Measurements from ENCODE around the gene PDE6B.

PDE6B gene

GRCh38 chr4:708631-708933 lies 83.2 kb downstream of the PDE6B start:
- DNase-seq: no peak

DNA sequence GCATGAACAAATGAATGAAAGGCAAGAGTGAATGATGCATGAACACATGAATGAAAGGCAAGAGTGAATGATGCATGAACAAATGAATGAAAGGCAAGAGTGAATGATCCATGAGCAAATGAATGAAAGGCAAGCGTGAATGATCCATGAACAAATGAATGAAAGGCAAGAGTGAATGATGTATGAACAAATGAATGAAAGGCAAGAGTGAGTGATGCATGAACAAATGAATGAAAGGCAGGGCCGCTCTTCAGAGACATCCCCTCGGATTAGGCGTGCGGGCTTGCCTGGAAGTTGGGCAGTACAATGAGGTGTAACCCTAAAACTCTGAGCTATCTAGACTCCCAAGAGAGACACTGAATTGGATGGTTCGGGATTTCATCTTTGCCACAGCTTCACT lies 84.0 kb downstream of the PDE6B start:
- no peak for DNase-seq

DNA sequence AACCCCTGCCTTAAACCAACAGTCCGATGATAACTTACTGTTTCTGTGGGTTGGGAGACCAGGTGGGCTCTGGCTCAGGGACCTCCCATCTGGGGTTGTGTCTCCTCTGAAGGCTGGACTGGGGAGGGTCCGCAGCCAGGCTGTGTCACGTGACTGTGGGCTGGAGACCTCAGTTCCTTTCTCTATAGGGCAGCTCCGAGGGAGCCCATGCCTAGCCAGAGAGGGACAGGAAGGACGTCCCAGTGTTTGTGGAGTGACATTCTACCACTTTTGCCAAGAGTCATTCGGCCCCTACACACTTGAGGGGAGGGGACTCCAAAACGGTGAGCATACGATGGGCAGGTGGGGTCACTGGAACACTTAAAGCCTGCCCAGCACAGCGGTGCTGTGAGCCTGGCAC lies 84.7 kb downstream of the PDE6B start:
- DNase-seq: no peak

- no peak for DNase-seq
These were observed 85.5 kb downstream of the PDE6B start for GRCh38 chr4:710916-711315.

DNA sequence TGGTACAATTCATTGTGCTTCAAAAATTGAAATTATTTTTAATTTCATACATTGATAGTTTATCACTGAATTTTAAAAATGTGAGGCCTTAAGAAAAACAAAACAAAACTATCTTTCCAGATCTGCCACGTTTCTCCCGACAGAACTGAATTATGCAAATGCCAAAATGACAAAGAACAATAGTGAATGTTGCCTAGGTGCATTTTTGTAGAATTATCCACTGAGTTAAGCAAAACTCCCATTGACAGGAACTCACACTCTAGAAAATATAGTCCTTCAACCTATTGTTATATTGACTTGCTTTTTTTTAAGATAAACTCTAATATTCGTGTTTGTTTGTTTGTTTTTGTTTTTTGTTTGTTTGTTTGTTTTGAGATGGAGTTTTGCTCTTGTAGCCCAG lies 86.7 kb downstream of the PDE6B start:
- DNase-seq: no peak

GRCh38 chr4:712916-713632 lies 87.7 kb downstream of the PDE6B start:
- DNase-seq: no peak

- no peak for DNase-seq
These were observed 88.7 kb downstream of the PDE6B start for GRCh38 chr4:714087-714486.

DNA sequence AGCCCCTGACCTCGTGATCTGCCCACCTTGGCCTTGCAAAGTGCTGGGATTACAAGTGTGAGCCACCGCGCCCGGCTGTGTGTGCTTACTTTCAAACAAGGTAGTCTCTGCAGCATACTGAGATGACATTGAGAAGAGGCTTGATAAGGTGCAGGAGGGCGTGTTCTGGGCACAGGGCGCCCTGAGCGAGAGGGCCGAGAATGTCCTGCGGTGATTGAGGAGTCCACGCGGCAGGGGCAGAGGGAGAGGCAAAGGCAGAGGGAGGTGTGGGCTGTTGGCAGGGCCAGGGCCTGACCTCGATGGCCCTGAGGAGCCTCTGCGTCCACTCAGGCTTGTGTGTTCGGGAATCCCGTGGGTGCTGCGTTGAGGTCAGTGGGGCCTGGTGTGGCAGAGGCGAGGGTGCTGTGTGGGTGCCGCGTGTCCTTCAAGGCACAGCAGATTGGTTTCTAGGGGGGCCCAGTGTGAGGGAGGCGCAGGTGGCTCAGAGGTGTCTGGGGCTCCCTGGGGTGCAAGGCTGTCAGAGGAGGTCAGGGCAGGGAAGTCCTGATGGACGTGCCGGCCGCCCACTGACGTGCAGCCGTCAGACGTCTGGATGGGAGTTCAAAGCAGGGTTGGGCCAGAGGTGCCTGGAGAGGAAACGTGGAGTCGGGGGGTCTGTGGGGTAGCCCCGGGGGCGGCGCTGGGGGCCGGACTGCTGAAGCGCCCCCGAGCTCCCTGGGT lies 92.4 kb downstream of the PDE6B start:
- DNase-seq: no peak

GRCh38 chr4:718460-718859 lies 93.1 kb downstream of the PDE6B start:
- DNase-seq: no peak

All from inflammatory macrophage treated with lipopolysaccharide for 1 hour (primary cell).